SK-N-SH treated with all-trans-retinoic acid at 6 μM for 48 hours (cell line): ENCODE results near the gene HRH1.

Experiments used
- ATAC-seq: fragments of 200-7000 bp; cut with Tn5 transposase; 3 replicates; pipeline ENCODE4 v1.9.1; 2020; ENCODE audit warnings: mild to moderate bottlenecking, moderate library complexity
- ARNTL ChIP-seq: fragments of 450-650 bp; formaldehyde crosslinking; IDR thresholded peaks from 2 replicates; pipeline ENCODE4 v1.5.0; 2020; ENCODE audit warnings: low read depth, mild to moderate bottlenecking, moderate library complexity, borderline replicate concordance
- CREB5 ChIP-seq: fragments of 250-450 bp; sonication (Bioruptor Pico); IDR thresholded peaks from 2 replicates; pipeline ENCODE4 v1.5.1; 2020; ENCODE audit warnings: low read depth, mild to moderate bottlenecking, moderate library complexity
- CSDC2 ChIP-seq: fragments of 250-450 bp; sonication (Bioruptor Pico); IDR thresholded peaks from 2 replicates; pipeline ENCODE4 v1.5.0; 2020; ENCODE audit warnings: mild to moderate bottlenecking, moderate library complexity
- ESRRG ChIP-seq: fragments of 250-450 bp; sonication (Bioruptor Pico); IDR thresholded peaks from 2 replicates; pipeline ENCODE4 v1.6.1; 2021; ENCODE audit warnings: mild to moderate bottlenecking
- GLIS3 ChIP-seq: fragments of 250-450 bp; sonication (Bioruptor Pico); IDR thresholded peaks from 2 replicates; pipeline ENCODE4 v1.5.0; 2020; ENCODE audit warnings: mild to moderate bottlenecking, moderate library complexity
- ISL1 ChIP-seq: fragments of 250-450 bp; sonication (Bioruptor Pico); IDR thresholded peaks from 2 replicates; pipeline ENCODE4 v2.1.2; 2022; ENCODE audit warnings: mild to moderate bottlenecking, moderate library complexity
- OSR1 ChIP-seq: fragments of 250-450 bp; sonication (Bioruptor Pico); IDR thresholded peaks from 2 replicates; pipeline ENCODE4 v1.8.0; 2022; ENCODE audit warnings: moderate library complexity, mild to moderate bottlenecking, inconsistent platforms
- PATZ1 ChIP-seq: fragments of 250-450 bp; sonication (Bioruptor Pico); IDR thresholded peaks from 2 replicates; pipeline ENCODE4 v1.8.0; 2020; ENCODE audit warnings: mild to moderate bottlenecking, moderate library complexity, borderline replicate concordance
- RARB ChIP-seq: fragments of 250-450 bp; sonication (Bioruptor Pico); IDR thresholded peaks from 2 replicates; pipeline ENCODE4 v1.8.0; 2021; ENCODE audit warnings: mild to moderate bottlenecking, moderate library complexity
- SNAI2 ChIP-seq: fragments of 250-450 bp; sonication (Bioruptor Pico); IDR thresholded peaks from 2 replicates; pipeline ENCODE4 v1.5.0; 2020; ENCODE audit warnings: mild to moderate bottlenecking, moderate library complexity
- TOX ChIP-seq: fragments of 250-450 bp; sonication (Bioruptor Pico); IDR thresholded peaks from 2 replicates; pipeline ENCODE4 v1.8.0; 2021; ENCODE audit warnings: mild to moderate bottlenecking, moderate library complexity, borderline replicate concordance
- ZC3H10 ChIP-seq: fragments of 250-450 bp; sonication (Bioruptor Pico); IDR thresholded peaks from 2 replicates; pipeline ENCODE4 v1.5.1; 2021; ENCODE audit warnings: mild to moderate bottlenecking, moderate library complexity
- ZFP3 ChIP-seq: fragments of 250-450 bp; sonication (Bioruptor Pico); IDR thresholded peaks from 2 replicates; pipeline ENCODE4 v1.5.0; 2020; ENCODE audit warnings: mild to moderate bottlenecking, moderate library complexity
- ZFP30 ChIP-seq: fragments of 450-650 bp; formaldehyde crosslinking; IDR thresholded peaks from 2 replicates; pipeline ENCODE4 v1.5.0; 2022; ENCODE audit warnings: mild to moderate bottlenecking, moderate library complexity
- ZNF565 ChIP-seq: fragments of 450-650 bp; formaldehyde crosslinking; conservative IDR thresholded peaks from 2 replicates; pipeline ENCODE4 v1.5.0; 2020; ENCODE audit warnings: low read depth, mild to moderate bottlenecking, moderate library complexity
- ZNF70 ChIP-seq: fragments of 450-650 bp; formaldehyde crosslinking; IDR thresholded peaks from 2 replicates; pipeline ENCODE4 v1.5.0; 2020; ENCODE audit warnings: mild to moderate bottlenecking, moderate library complexity
- ZNF8 ChIP-seq: fragments of 450-650 bp; formaldehyde crosslinking; IDR thresholded peaks from 2 replicates; pipeline ENCODE4 v1.5.0; 2020; ENCODE audit warnings: mild to moderate bottlenecking, moderate library complexity
- TF ChIP-seq, protein P1 (sequence below): fragments of 250-450 bp; sonication (Bioruptor Pico); IDR thresholded peaks from 2 replicates; pipeline ENCODE4 v1.5.1; 2021; ENCODE audit warnings: mild to moderate bottlenecking, moderate library complexity
- TF ChIP-seq, protein P2 (sequence below): fragments of 250-450 bp; sonication (Bioruptor Pico); IDR thresholded peaks from 2 replicates; pipeline ENCODE4 v1.5.0; 2020; ENCODE audit warnings: mild to moderate bottlenecking, moderate library complexity
- TF ChIP-seq, protein P3 (sequence below): fragments of 250-450 bp; sonication (Bioruptor Pico); IDR thresholded peaks from 2 replicates; pipeline ENCODE4 v1.8.0; 2021; ENCODE audit warnings: low read depth, mild to moderate bottlenecking, moderate library complexity, borderline replicate concordance

The HRH1 gene

GRCh38 chr3:11132861-11133260, 21.4 kb upstream of the HRH1 start (continued):
- TF ChIP-seq PATZ1 (no peak), ZFP3 (no peak), CSDC2 (CRISPR knock-in tag) (no peak), ZNF70 (no peak)

DNA sequence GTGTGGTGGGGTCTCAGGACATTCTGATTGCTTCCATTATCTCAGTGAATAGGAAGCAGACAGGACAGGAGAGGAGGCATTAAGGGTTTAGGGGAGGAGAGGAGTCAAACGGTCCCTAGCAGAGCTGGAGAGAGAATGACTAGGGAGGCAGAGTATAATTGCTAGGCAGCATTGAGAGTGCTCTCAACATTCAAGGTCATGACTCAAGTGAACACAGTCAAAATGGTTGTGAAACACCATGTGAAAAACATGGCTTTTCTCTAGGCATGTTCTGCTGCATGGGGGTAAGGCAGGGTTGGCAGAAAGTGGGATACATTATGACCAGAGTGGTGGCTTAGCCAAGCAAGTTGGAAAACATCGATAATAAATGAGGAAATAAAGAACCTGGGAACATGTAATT, 19.5 kb upstream of the HRH1 start:
- TF ChIP-seq SNAI2, result no peak
- no peak for TF ChIP-seq RARB (CRISPR knock-in tag)
- TF ChIP-seq, protein P1, sequence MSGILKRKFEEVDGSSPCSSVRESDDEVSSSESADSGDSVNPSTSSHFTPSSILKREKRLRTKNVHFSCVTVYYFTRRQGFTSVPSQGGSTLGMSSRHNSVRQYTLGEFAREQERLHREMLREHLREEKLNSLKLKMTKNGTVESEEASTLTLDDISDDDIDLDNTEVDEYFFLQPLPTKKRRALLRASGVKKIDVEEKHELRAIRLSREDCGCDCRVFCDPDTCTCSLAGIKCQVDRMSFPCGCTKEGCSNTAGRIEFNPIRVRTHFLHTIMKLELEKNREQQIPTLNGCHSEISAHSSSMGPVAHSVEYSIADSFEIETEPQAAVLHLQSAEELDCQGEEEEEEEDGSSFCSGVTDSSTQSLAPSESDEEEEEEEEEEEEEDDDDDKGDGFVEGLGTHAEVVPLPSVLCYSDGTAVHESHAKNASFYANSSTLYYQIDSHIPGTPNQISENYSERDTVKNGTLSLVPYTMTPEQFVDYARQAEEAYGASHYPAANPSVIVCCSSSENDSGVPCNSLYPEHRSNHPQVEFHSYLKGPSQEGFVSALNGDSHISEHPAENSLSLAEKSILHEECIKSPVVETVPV, result no peak
- no peak for TF ChIP-seq TOX (CRISPR knock-in tag)
- no peak for TF ChIP-seq ZFP3
- no peak for TF ChIP-seq CREB5 (CRISPR knock-in tag)
- TF ChIP-seq ESRRG, result no peak
- TF ChIP-seq PATZ1, result no peak
- no peak for TF ChIP-seq ISL1 (CRISPR knock-in tag)
- TF ChIP-seq CSDC2 (CRISPR knock-in tag), result no peak
- no peak for TF ChIP-seq ZFP30
- TF ChIP-seq ZC3H10, result no peak
- TF ChIP-seq, protein P2, sequence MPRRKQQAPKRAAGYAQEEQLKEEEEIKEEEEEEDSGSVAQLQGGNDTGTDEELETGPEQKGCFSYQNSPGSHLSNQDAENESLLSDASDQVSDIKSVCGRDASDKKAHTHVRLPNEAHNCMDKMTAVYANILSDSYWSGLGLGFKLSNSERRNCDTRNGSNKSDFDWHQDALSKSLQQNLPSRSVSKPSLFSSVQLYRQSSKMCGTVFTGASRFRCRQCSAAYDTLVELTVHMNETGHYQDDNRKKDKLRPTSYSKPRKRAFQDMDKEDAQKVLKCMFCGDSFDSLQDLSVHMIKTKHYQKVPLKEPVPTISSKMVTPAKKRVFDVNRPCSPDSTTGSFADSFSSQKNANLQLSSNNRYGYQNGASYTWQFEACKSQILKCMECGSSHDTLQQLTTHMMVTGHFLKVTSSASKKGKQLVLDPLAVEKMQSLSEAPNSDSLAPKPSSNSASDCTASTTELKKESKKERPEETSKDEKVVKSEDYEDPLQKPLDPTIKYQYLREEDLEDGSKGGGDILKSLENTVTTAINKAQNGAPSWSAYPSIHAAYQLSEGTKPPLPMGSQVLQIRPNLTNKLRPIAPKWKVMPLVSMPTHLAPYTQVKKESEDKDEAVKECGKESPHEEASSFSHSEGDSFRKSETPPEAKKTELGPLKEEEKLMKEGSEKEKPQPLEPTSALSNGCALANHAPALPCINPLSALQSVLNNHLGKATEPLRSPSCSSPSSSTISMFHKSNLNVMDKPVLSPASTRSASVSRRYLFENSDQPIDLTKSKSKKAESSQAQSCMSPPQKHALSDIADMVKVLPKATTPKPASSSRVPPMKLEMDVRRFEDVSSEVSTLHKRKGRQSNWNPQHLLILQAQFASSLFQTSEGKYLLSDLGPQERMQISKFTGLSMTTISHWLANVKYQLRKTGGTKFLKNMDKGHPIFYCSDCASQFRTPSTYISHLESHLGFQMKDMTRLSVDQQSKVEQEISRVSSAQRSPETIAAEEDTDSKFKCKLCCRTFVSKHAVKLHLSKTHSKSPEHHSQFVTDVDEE (CRISPR knock-in tag), result no peak
- no peak for TF ChIP-seq ZNF565 (CRISPR knock-in tag)
- no peak for TF ChIP-seq OSR1 (CRISPR knock-in tag)
- TF ChIP-seq, protein P3, sequence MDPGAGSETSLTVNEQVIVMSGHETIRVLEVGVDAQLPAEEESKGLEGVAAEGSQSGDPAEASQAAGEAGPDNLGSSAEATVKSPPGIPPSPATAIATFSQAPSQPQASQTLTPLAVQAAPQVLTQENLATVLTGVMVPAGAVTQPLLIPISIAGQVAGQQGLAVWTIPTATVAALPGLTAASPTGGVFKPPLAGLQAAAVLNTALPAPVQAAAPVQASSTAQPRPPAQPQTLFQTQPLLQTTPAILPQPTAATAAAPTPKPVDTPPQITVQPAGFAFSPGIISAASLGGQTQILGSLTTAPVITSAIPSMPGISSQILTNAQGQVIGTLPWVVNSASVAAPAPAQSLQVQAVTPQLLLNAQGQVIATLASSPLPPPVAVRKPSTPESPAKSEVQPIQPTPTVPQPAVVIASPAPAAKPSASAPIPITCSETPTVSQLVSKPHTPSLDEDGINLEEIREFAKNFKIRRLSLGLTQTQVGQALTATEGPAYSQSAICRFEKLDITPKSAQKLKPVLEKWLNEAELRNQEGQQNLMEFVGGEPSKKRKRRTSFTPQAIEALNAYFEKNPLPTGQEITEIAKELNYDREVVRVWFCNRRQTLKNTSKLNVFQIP (CRISPR knock-in tag), result no peak
- no peak for TF ChIP-seq GLIS3 (CRISPR knock-in tag)
- TF ChIP-seq ARNTL, result no peak
- TF ChIP-seq ZNF8 (CRISPR knock-in tag), result no peak
- no peak for ATAC-seq

- ATAC-seq, result no peak
- no peak for TF ChIP-seq ESRRG
These were observed 18.2 kb upstream of the HRH1 start for GRCh38 chr3:11136116-11136515.
